B cell (primary cell): Measurements from ENCODE around the gene XYLB. TPM values are rescaled to one million over a fixed set of nuclear protein-coding genes. Genes with fewer than 3 reads are reported as not detected.

Source experiments
- ATAC-seq: fragments of 200-7000 bp; cut with Tn5 transposase; one replicate; pipeline ENCODE4 v1.10.0; 2021; ENCODE audit warnings: low read depth, mild to moderate bottlenecking, moderate number of reproducible peaks, moderate library complexity
- CTCF ChIA-PET: fragments of 350-600 bp; sonication (Branson Sonifier 250); formaldehyde crosslinking; loops from one replicate; lab custom pipeline; 2021; ENCODE audit warnings: antibody characterized with exemption, inconsistent platforms; lab: Charles Lee
- POLR2A ChIA-PET: fragments of 350-600 bp; sonication (Branson Sonifier 250); formaldehyde crosslinking; loops from one replicate; lab custom pipeline; 2021; ENCODE audit warnings: antibody characterized with exemption; lab: Charles Lee
- DNase-seq: peaks from one replicate; pipeline ENCODE4 v3.0.0; 2013
- H2AFZ ChIP-seq: 2 replicates; pipeline ENCODE4 v1.6.1; 2012; ENCODE audit warnings: mild to moderate bottlenecking, low read depth, low read length; ENCODE audit not compliant: insufficient read depth, poor library complexity, severe bottlenecking
- H3K27ac ChIP-seq, 2 donors: 1 replicate in 1 of 2; 2 replicates in 1 of 2; pipeline ENCODE4 v1.5.1; 2012 to 2013; ENCODE audit warnings: low read length in 2 of 2, mild to moderate bottlenecking in 2 of 2, moderate library complexity in 1 of 2
- H3K27me3 ChIP-seq, 4 experiments: fragments of 200-600 bp in 1 of 4; sonication (generic) in 1 of 4; replicated peaks in 1 of 4; 1 replicate in 2 of 4; 2 replicates in 2 of 4; pipeline versions ENCODE4 v1.6.1 to v1.7.0; 2013 to 2016; ENCODE audit warnings: low read length in 3 of 4, mild to moderate bottlenecking in 2 of 4, mixed read lengths in 1 of 4, moderate library complexity in 1 of 4; ENCODE audit not compliant: insufficient read depth in 4 of 4, control insufficient read depth in 3 of 4; ENCODE audit errors: control extremely low read depth in 1 of 4
- H3K36me3 ChIP-seq, 2 experiments: replicated peaks in 1 of 2; 1 replicate in 1 of 2; 2 replicates in 1 of 2; pipeline versions ENCODE4 v1.6.1 to v1.7.1; 2013; ENCODE audit warnings: low read length in 1 of 2; ENCODE audit not compliant: insufficient read depth in 2 of 2, control insufficient read depth in 1 of 2; ENCODE audit errors: control extremely low read depth in 1 of 2, extremely low read depth in 1 of 2
- H3K4me1 ChIP-seq, 2 donors: fragments of 200-600 bp in 1 of 2; sonication (generic) in 1 of 2; 1 replicate in 1 of 2; 2 replicates in 1 of 2; pipeline versions ENCODE4 v1.5.1 to v1.6.1; 2013 to 2017; ENCODE audit warnings: low read length in 2 of 2; ENCODE audit not compliant: control insufficient read depth in 2 of 2, insufficient read depth in 2 of 2
- H3K4me2 ChIP-seq: replicated peaks from 2 replicates; pipeline ENCODE3; 2012; ENCODE audit warnings: mild to moderate bottlenecking, low read depth, low read length; ENCODE audit not compliant: poor library complexity, severe bottlenecking
- H3K4me3 ChIP-seq, 5 experiments: fragments of 200-600 bp in 1 of 5; sonication (generic) in 1 of 5; 1 replicate in 3 of 5; 2 replicates in 2 of 5; pipeline versions ENCODE4 v1.5.1 to v1.7.0; 2011 to 2016; ENCODE audit warnings: low read length in 4 of 5, mild to moderate bottlenecking in 4 of 5, low read depth in 2 of 5, control low read depth in 1 of 5, moderate library complexity in 1 of 5; ENCODE audit not compliant: insufficient read depth in 1 of 5; ENCODE audit errors: control extremely low read depth in 1 of 5, extremely low read depth in 1 of 5
- H3K79me2 ChIP-seq: fragments of 200-600 bp; sonication (generic); one replicate; pipeline ENCODE4 v1.6.0; 2016; ENCODE audit warnings: low read length; ENCODE audit not compliant: control insufficient read depth, insufficient read depth
- H3K9ac ChIP-seq: fragments of 200-600 bp; sonication (generic); 2 replicates; pipeline ENCODE4 v1.6.1; 2017; ENCODE audit warnings: mild to moderate bottlenecking, low read length, moderate library complexity
- H3K9me3 ChIP-seq, 3 donors: one replicate each; pipeline versions ENCODE4 v1.6.1 to v1.7.1; 2013; ENCODE audit warnings: low read length in 2 of 3; ENCODE audit not compliant: control insufficient read depth in 2 of 3, insufficient read depth in 1 of 3; ENCODE audit errors: control extremely low read depth in 1 of 3
- H4K20me1 ChIP-seq: 2 replicates; pipeline ENCODE4 v1.6.0; 2012; ENCODE audit warnings: mild to moderate bottlenecking, low read length; ENCODE audit not compliant: insufficient read depth, control insufficient read depth, poor library complexity, severe bottlenecking
- H3K27ac Mint-ChIP-seq: one replicate; pipeline ENCODE4 v1.8.0; 2021; ENCODE audit warnings: mixed read lengths
- H3K27me3 Mint-ChIP-seq: one replicate; pipeline ENCODE4 v1.8.0; 2021; ENCODE audit warnings: mixed read lengths
- H3K4me1 Mint-ChIP-seq: one replicate; pipeline ENCODE4 v1.8.0; 2021; ENCODE audit warnings: mixed read lengths
- H3K4me3 Mint-ChIP-seq: one replicate; pipeline ENCODE4 v1.8.0; 2021; ENCODE audit warnings: mixed read lengths
- H3K9me3 Mint-ChIP-seq: one replicate; pipeline ENCODE4 v1.8.0; 2022; ENCODE audit warnings: mixed read lengths; ENCODE audit not compliant: insufficient read depth
- EZH2 ChIP-seq: IDR thresholded peaks from 2 replicates; pipeline ENCODE4 v1.6.1; 2012; ENCODE audit warnings: borderline replicate concordance, low read depth, mild to moderate bottlenecking, moderate library complexity, low read length; ENCODE audit not compliant: insufficient read depth, poor library complexity, severe bottlenecking
- WGBS: methylation state at CpG from one replicate; pipeline ENCODE4 v1.1.5; 2013; ENCODE audit warnings: missing lambda C conversion rate; ENCODE audit not compliant: insufficient coverage; 5-methylcytosine and 5-hydroxymethylcytosine counted together
- intact Hi-C: fragments of 100-400 bp; cut with micrococcal nuclease; formaldehyde crosslinking; loops from one replicate; pipeline ENCODE4 v1.10.0; 2022
- polyA plus RNA-seq: library from polyadenylated mRNA; depleted of rRNA; stranded (reverse); fragments of >200 nt; gene quantifications from 2 replicates; pipeline ENCODE4 v1.2.3, GENCODE V29; 2012
- total RNA-seq, 2 donors: library from RNA; stranded (reverse); fragments of 120-200 nt in 1 of 2; gene quantifications; 1 replicate in 1 of 2; 2 replicates in 1 of 2; pipeline versions ENCODE4 v1.2.3 to v1.2.4, GENCODE V29; 2013 to 2022
- TF ChIP-seq, protein P1 (sequence below): fragments of 200-600 bp; IDR thresholded peaks from one replicate; pipeline ENCODE4 v1.8.0; 2022; ENCODE audit warnings: antibody characterized with exemption, mild to moderate bottlenecking

Gene XYLB
- total and polyA plus RNA-seq, 2 donors (not counting 1 experiment from before 2014, with no cell fraction given): 0.19 to 0.71 TPM

DNA sequence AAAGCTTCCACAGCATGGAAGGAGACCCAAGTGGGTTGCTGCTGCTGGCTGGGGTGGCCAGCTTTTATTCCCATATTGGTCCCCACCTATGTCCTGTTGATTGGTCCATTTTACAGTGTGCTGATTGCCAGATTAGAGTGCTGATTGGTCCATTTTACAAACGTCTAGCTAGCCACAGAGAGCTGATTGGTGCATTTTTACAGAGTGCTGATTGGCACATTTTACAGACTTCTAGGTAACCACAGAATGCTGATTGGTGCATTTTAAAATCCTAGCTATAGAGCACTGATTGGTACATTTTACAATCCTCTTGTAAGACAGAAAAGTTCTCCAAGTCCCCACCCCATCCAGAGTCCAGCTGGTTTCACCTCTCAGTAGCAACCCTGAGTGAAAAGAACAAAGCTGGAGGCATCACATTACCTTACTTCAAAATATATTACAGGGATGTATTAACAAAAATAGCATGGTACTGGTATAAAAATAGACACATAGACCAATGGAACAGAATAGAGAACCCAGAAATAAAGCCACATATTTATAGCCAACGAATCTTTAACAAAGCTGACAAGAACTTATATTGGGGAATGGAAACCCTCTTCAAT lies 99.6 kb downstream of the XYLB start:
- H2AFZ ChIP-seq: no peak overlapping the region
- POLR2A ChIA-PET: no interaction called here
- TF ChIP-seq, protein P1, sequence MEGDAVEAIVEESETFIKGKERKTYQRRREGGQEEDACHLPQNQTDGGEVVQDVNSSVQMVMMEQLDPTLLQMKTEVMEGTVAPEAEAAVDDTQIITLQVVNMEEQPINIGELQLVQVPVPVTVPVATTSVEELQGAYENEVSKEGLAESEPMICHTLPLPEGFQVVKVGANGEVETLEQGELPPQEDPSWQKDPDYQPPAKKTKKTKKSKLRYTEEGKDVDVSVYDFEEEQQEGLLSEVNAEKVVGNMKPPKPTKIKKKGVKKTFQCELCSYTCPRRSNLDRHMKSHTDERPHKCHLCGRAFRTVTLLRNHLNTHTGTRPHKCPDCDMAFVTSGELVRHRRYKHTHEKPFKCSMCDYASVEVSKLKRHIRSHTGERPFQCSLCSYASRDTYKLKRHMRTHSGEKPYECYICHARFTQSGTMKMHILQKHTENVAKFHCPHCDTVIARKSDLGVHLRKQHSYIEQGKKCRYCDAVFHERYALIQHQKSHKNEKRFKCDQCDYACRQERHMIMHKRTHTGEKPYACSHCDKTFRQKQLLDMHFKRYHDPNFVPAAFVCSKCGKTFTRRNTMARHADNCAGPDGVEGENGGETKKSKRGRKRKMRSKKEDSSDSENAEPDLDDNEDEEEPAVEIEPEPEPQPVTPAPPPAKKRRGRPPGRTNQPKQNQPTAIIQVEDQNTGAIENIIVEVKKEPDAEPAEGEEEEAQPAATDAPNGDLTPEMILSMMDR: no peak
- no peak for TF ChIP-seq EZH2
- H3K9me3 Mint-ChIP-seq: peaks cover 2% of the 10 kb centered on the region
- intact Hi-C loops: no loop called here
- CTCF ChIA-PET: interaction anchor here (1.1 kb wide), 1 partner anchor 31 kb away, joined by 3 read pairs; no protein-coding TSS in a partner anchor
- H3K36me3 ChIP-seq: no peaks in the 10 kb centered on the region
- no peak overlapping the region for H3K9ac ChIP-seq
- H3K27me3 Mint-ChIP-seq: peaks cover 34% of the 10 kb centered on the region
- no peaks in the 10 kb centered on the region for H3K9me3 ChIP-seq
- no peak overlapping the region for H3K27ac ChIP-seq
- 71% methylated on average over 1 of the region's 2 CpGs for WGBS
- H3K4me1 ChIP-seq: no peaks in the 10 kb centered on the region
- H3K4me3 ChIP-seq: no peak overlapping the region
- H3K79me2 ChIP-seq: no peaks in the 10 kb centered on the region
- no peaks in the 10 kb centered on the region for H3K4me1 Mint-ChIP-seq
- H3K27me3 ChIP-seq: peaks cover 0 to 4% (median 0%) of the 10 kb centered on the region in 4 experiments
- DNase-seq: no peak
- no peak overlapping the region for H3K27ac Mint-ChIP-seq
- H3K4me3 Mint-ChIP-seq: no peak overlapping the region
- ATAC-seq: no peak
- no peak overlapping the region for H3K4me2 ChIP-seq
- no peaks in the 10 kb centered on the region for H4K20me1 ChIP-seq

GRCh38 chr3:38446812-38447211 lies 100.2 kb downstream of the XYLB start:
- POLR2A ChIA-PET: no interaction called here
- no peak for ATAC-seq

More at GRCh38 chr3:38446812-38447211, 100.2 kb downstream of the XYLB start:
- H4K20me1 ChIP-seq: no peaks in the 10 kb centered on the region
- Mint-ChIP-seq H3K4me1 (no peaks in the 10 kb centered on the region), H3K4me3 (no peak overlapping the region), H3K9me3 (no peaks in the 10 kb centered on the region), H3K27me3 (peaks cover 34% of the 10 kb centered on the region), H3K27ac (no peak overlapping the region)
- H3K4me1 ChIP-seq: no peaks in the 10 kb centered on the region
- no peaks in the 10 kb centered on the region for H3K9me3 ChIP-seq
- H3K9ac ChIP-seq: no peak overlapping the region
- no peaks in the 10 kb centered on the region for H3K36me3 ChIP-seq
- H3K27me3 ChIP-seq: peaks cover 0 to 4% (median under 1%) of the 10 kb centered on the region in 4 experiments
- no peaks in the 10 kb centered on the region for H3K79me2 ChIP-seq
- TF ChIP-seq, protein P1: no peak
- TF ChIP-seq EZH2: no peak
- no peak for DNase-seq
- no peak overlapping the region for H3K27ac ChIP-seq
- no peak overlapping the region for H3K4me2 ChIP-seq
- CTCF ChIA-PET: interaction anchor here (1.1 kb wide), 1 partner anchor 30 kb away, joined by 3 read pairs; no protein-coding TSS in a partner anchor
- no peak overlapping the region for H2AFZ ChIP-seq
- H3K4me3 ChIP-seq: no peak overlapping the region
- intact Hi-C loops: no loop called here
